H9 (cell line): ENCODE data around the gene CDH23. TPM values are rescaled to one million over a fixed set of nuclear protein-coding genes. Genes with fewer than 3 reads are reported as not detected.

Experiments
- DNase-seq: peaks from one replicate; pipeline ENCODE4 v3.0.0-alpha.2; 2017
- H2AFZ ChIP-seq: one replicate; pipeline ENCODE4 v1.6.1; 2013; ENCODE audit warnings: mild to moderate bottlenecking, low read length, control low read depth, moderate library complexity
- H2AK5ac ChIP-seq: 2 replicates; pipeline ENCODE4 v1.6.1; 2013; ENCODE audit warnings: low read length, control low read depth, mixed read lengths; ENCODE audit not compliant: insufficient read length
- H2BK120ac ChIP-seq: one replicate; pipeline ENCODE4 v1.6.1; 2013; ENCODE audit warnings: low read depth, mild to moderate bottlenecking, low read length, control low read depth, inconsistent platforms; ENCODE audit not compliant: poor library complexity, severe bottlenecking
- H2BK12ac ChIP-seq: 2 replicates; pipeline ENCODE4 v1.6.1; 2013; ENCODE audit warnings: low read length, control low read depth, mixed read lengths, low read depth; ENCODE audit not compliant: insufficient read length
- H2BK15ac ChIP-seq: 2 replicates; pipeline ENCODE4 v1.6.1; 2013; ENCODE audit warnings: low read depth, low read length, control low read depth
- H2BK20ac ChIP-seq: one replicate; pipeline ENCODE4 v1.6.1; 2013; ENCODE audit warnings: low read depth, mild to moderate bottlenecking, low read length, control low read depth, inconsistent platforms; ENCODE audit not compliant: poor library complexity, severe bottlenecking
- H2BK5ac ChIP-seq: 2 replicates; pipeline ENCODE4 v1.6.1; 2013; ENCODE audit warnings: low read length, control low read depth, mixed read lengths; ENCODE audit not compliant: insufficient read length
- H3K14ac ChIP-seq: 2 replicates; pipeline ENCODE4 v1.6.1; 2013; ENCODE audit warnings: low read length, control low read depth; ENCODE audit not compliant: insufficient read depth
- H3K18ac ChIP-seq: 2 replicates; pipeline ENCODE4 v1.6.1; 2013; ENCODE audit warnings: low read depth, mild to moderate bottlenecking, mixed read lengths, low read length, control low read depth; ENCODE audit not compliant: insufficient read length
- H3K23ac ChIP-seq: 2 replicates; pipeline ENCODE4 v1.6.1; 2013; ENCODE audit warnings: low read length, control low read depth, mixed read lengths, low read depth; ENCODE audit not compliant: insufficient read length
- H3K23me2 ChIP-seq: 2 replicates; pipeline ENCODE4 v1.6.1; 2013; ENCODE audit warnings: low read depth, mild to moderate bottlenecking, mixed read lengths, low read length, control low read depth; ENCODE audit not compliant: insufficient read length, poor library complexity, severe bottlenecking
- H3K27ac ChIP-seq: 2 replicates; pipeline ENCODE4 v1.5.1; 2013; ENCODE audit warnings: low read length, control low read depth, mixed read lengths, low read depth; ENCODE audit not compliant: insufficient read length
- H3K27me3 ChIP-seq: 2 replicates; pipeline ENCODE4 v1.6.1; 2013; ENCODE audit warnings: low read length, control low read depth, inconsistent platforms; ENCODE audit not compliant: insufficient read depth
- H3K4ac ChIP-seq: 2 replicates; pipeline ENCODE4 v1.6.1; 2013; ENCODE audit warnings: low read depth, mild to moderate bottlenecking, control low read depth, inconsistent platforms, low read length, moderate library complexity
- H3K4me1 ChIP-seq: 2 replicates; pipeline ENCODE4 v1.6.1; 2013; ENCODE audit warnings: low read length, control low read depth, inconsistent platforms; ENCODE audit not compliant: insufficient read depth
- H3K4me2 ChIP-seq: 2 replicates; pipeline ENCODE4 v1.6.1; 2013; ENCODE audit warnings: low read length, control low read depth, mixed read lengths; ENCODE audit not compliant: insufficient read length, insufficient read depth
- H3K56ac ChIP-seq: 2 replicates; pipeline ENCODE4 v1.6.1; 2013; ENCODE audit warnings: low read depth, mild to moderate bottlenecking, mixed read lengths, low read length, control low read depth; ENCODE audit not compliant: insufficient read length
- H3K79me1 ChIP-seq: 2 replicates; pipeline ENCODE4 v1.6.1; 2013; ENCODE audit warnings: low read depth, mild to moderate bottlenecking, moderate library complexity, low read length, control low read depth, inconsistent platforms; ENCODE audit not compliant: insufficient read depth, poor library complexity, severe bottlenecking
- H3K79me2 ChIP-seq: 2 replicates; pipeline ENCODE4 v1.6.1; 2013; ENCODE audit warnings: low read length, control low read depth, inconsistent platforms; ENCODE audit not compliant: insufficient read depth
- H3K9ac ChIP-seq: 2 replicates; pipeline ENCODE4 v1.6.1; 2013; ENCODE audit warnings: low read length, control low read depth, mixed read lengths; ENCODE audit not compliant: insufficient read length; ENCODE audit errors: extremely low read depth
- H3K9me3 ChIP-seq: one replicate; pipeline ENCODE4 v1.6.1; 2013; ENCODE audit warnings: low read depth, low read length, inconsistent platforms; ENCODE audit not compliant: control insufficient read depth
- H3T11ph ChIP-seq: one replicate; pipeline ENCODE4 v1.6.1; 2013; ENCODE audit warnings: mild to moderate bottlenecking, low read length, control low read depth, inconsistent platforms
- H4K20me1 ChIP-seq: one replicate; pipeline ENCODE4 v1.6.1; 2013; ENCODE audit not compliant: control insufficient read depth, insufficient read length, insufficient read depth
- H4K5ac ChIP-seq: 2 replicates; pipeline ENCODE4 v1.6.1; 2013; ENCODE audit warnings: low read depth, mild to moderate bottlenecking, mixed read lengths, low read length, control low read depth; ENCODE audit not compliant: insufficient read length
- H4K8ac ChIP-seq: replicated peaks from 2 replicates; pipeline ENCODE4 v1.6.1; 2013; ENCODE audit warnings: low read length, control low read depth, mixed read lengths, low read depth; ENCODE audit not compliant: insufficient read length
- H4K91ac ChIP-seq: 2 replicates; pipeline ENCODE4 v1.6.1; 2013; ENCODE audit warnings: low read depth, mild to moderate bottlenecking, moderate library complexity, mixed read lengths, low read length, control low read depth; ENCODE audit not compliant: insufficient read length
- H3K27ac Mint-ChIP-seq, 3 experiments: 2 replicates in 2 of 3; 3 replicates in 1 of 3; pipeline ENCODE4 v1.8.0; 2020 to 2021; ENCODE audit warnings: mixed read lengths in 3 of 3, mild to moderate bottlenecking in 1 of 3, moderate library complexity in 1 of 3
- H3K27me3 Mint-ChIP-seq: 2 replicates; pipeline ENCODE4 v1.8.0; 2021; ENCODE audit warnings: low read depth, mild to moderate bottlenecking, moderate library complexity, mixed read lengths
- H3K36me3 Mint-ChIP-seq, 3 experiments: 2 replicates in 2 of 3; 3 replicates in 1 of 3; pipeline ENCODE4 v1.8.0; 2020 to 2021; ENCODE audit warnings: low read depth in 3 of 3, mixed read lengths in 3 of 3; ENCODE audit not compliant: insufficient read depth in 1 of 3
- H3K4me1 Mint-ChIP-seq, 2 experiments: 2 replicates each; pipeline ENCODE4 v1.8.0; 2020; ENCODE audit warnings: mixed read lengths in 2 of 2
- H3K4me3 Mint-ChIP-seq, 2 experiments: 2 replicates in 1 of 2; 3 replicates in 1 of 2; pipeline ENCODE4 v1.8.0; 2020 to 2021; ENCODE audit warnings: mild to moderate bottlenecking in 2 of 2, mixed read lengths in 2 of 2, moderate library complexity in 1 of 2
- H3K9me3 Mint-ChIP-seq, 2 experiments: 2 replicates in 1 of 2; 3 replicates in 1 of 2; pipeline ENCODE4 v1.8.0; 2020; ENCODE audit warnings: mild to moderate bottlenecking in 2 of 2, mixed read lengths in 2 of 2, moderate library complexity in 1 of 2
- CTCF ChIP-seq: fragments of 200-600 bp; sonication (generic); conservative IDR thresholded peaks from 3 replicates; pipeline ENCODE4 v1.8.0; 2021; ENCODE audit warnings: antibody characterized with exemption, mild to moderate bottlenecking
- WGBS: extraction: QIAGEN DNeasy Blood & Tissue Kit; methylation state at CpG from one replicate; pipeline ENCODE4 v1.1.7; 2013; ENCODE audit warnings: missing lambda C conversion rate, low lambda C conversion rate, mixed read lengths; ENCODE audit not compliant: insufficient read length; ENCODE audit errors: extremely low coverage; 5-methylcytosine and 5-hydroxymethylcytosine counted together
- total RNA-seq: library from RNA; stranded (reverse); gene quantifications from 2 replicates; pipeline ENCODE4 v1.2.1, GENCODE V29; 2021

The CDH23 gene
- total RNA-seq, 1 experiment from 2014 or later = 2.1 TPM

GRCh38 chr10:71727105-71727737 lies 330.5 kb downstream of the CDH23 start:
- no peak overlapping the region; the same call in 1 of the 2 replicates for H3K14ac ChIP-seq
- Mint-ChIP-seq H3K36me3 (no peaks in the 10 kb centered on the region; a peak in 1 of 7 replicates), H3K4me3 (no peak overlapping the region), H3K27ac (no peak overlapping the region; a peak in 1 of 7 replicates), H3K4me1 (peaks cover 4 to 7% of the 10 kb centered on the region in 2 experiments; a peak in 3 of 4 replicates), H3K27me3 (peaks cover 6% of the 10 kb centered on the region), H3K9me3 (no peaks in the 10 kb centered on the region)
- H4K8ac ChIP-seq = no peak overlapping the region
- H4K5ac ChIP-seq = no peak overlapping the region
- no peaks in the 10 kb centered on the region for H3K4me1 ChIP-seq
- no peak for TF ChIP-seq CTCF
- H3K23me2 ChIP-seq = no peaks in the 10 kb centered on the region
- H2BK5ac ChIP-seq = no peak overlapping the region
- H3K9me3 ChIP-seq = no peaks in the 10 kb centered on the region
- H3T11ph ChIP-seq = no peak overlapping the region
- no peak for DNase-seq
- H3K18ac ChIP-seq = no peak overlapping the region
- no peak overlapping the region for H3K27ac ChIP-seq
- H3K79me2 ChIP-seq = no peaks in the 10 kb centered on the region
- no CpG with 5 or more reads among the region's 12 CpGs for WGBS
- H2BK15ac ChIP-seq = no peak overlapping the region
- H2AK5ac ChIP-seq = no peak overlapping the region
- no peaks in the 10 kb centered on the region for H3K79me1 ChIP-seq
- no peak overlapping the region for H3K4me2 ChIP-seq
- H3K27me3 ChIP-seq = no peaks in the 10 kb centered on the region; the same call in 1 of the 2 replicates
- no peak overlapping the region for H3K56ac ChIP-seq
- H4K20me1 ChIP-seq = no peaks in the 10 kb centered on the region
- no peak overlapping the region for H3K9ac ChIP-seq
- no peak overlapping the region for H2BK12ac ChIP-seq
- H4K91ac ChIP-seq = no peak overlapping the region
- H2BK120ac ChIP-seq = no peak overlapping the region
- H3K23ac ChIP-seq = no peak overlapping the region
- no peak overlapping the region for H2AFZ ChIP-seq
- no peak overlapping the region for H2BK20ac ChIP-seq
- H3K4ac ChIP-seq = no peak overlapping the region
